ENCODE measurements around the gene ARL4A. TPM values are rescaled to one million over a fixed set of nuclear protein-coding genes. Genes with fewer than 3 reads are reported as not detected.
"Not testable (repeated sequence)": the region's sequence is repeated elsewhere in the genome, so short reads cannot be mapped to it uniquely, and the experiment has no call there.

ARL4A gene
- total and polyA plus RNA-seq, 7 experiments from 2014 or later: 5.5 to 97.4 (median 18.9) TPM

GRCh38 chr7:12687718-12688171, 312 bp downstream of the ARL4A start:
- intact Hi-C loops (cut with micrococcal nuclease): loop anchor here (1.0 to 10.0 kb wide), 11 partner anchors 25 to 1743 kb away; partner anchors contain the start of gene TMEM106B (in 1 of the 2)
- Mint-ChIP-seq H3K36me3 (peaks cover 0 to 6% (median 0%) of the 10 kb centered on the region in 5 donors), H3K27ac (peak overlapping the region; percentile 83 to 98 (median 96)), H3K4me1 (peaks cover 8 to 39% (median 25%) of the 10 kb centered on the region in 7 donors), H3K27me3 (no peaks in the 10 kb centered on the region), H3K9me3 (no peaks in the 10 kb centered on the region), H3K4me3 (peak overlapping the region; percentile 94 to 100 (median 96))
- Histone ChIP-seq H3K27me3 (ENCODE audit: control insufficient read depth in 2 of 2, insufficient read depth in 2 of 2, low read length in 2 of 2) (no peaks in the 10 kb centered on the region), H3K4me1 (ENCODE audit: control insufficient read depth in 2 of 2, insufficient read depth in 2 of 2, low read length in 2 of 2) (peaks cover 5 to 14% of the 10 kb centered on the region in 2 donors), H3K4me3 (ENCODE audit: low read length) (peak overlapping the region; percentile 76), H3K27ac (ENCODE audit: low read depth, low read length) (peak overlapping the region; percentile 95), H3K36me3 (ENCODE audit: control insufficient read depth in 2 of 3, insufficient read depth in 3 of 3, low read length in 3 of 3) (peaks cover 0 to 6% (median 0%) of the 10 kb centered on the region in 3 experiments), H3K9me3 (ENCODE audit: control insufficient read depth in 2 of 3, low read length in 3 of 3) (no peaks in the 10 kb centered on the region)
- POLR2A ChIA-PET: interaction anchor here (1.1 kb wide), 1 partner anchor 40 kb away, joined by 3 read pairs; no protein-coding TSS in a partner anchor
- CTCF ChIA-PET: interaction anchor here (0.7 to 2.6 kb wide), 4 partner anchors 44 to 1771 kb away, joined by 3 to 7 read pairs (median 4); no protein-coding TSS in a partner anchor
- DNase-seq (no peak), ATAC-seq (no peak)

GRCh38 chr7:12688485-12689170, 1.2 kb downstream of the ARL4A start:
- Mint-ChIP-seq H3K4me3 (peak overlapping the region; percentile 5 to 97 (median 94)), H3K4me1 (peaks cover 13 to 45% (median 29%) of the 10 kb centered on the region in 7 donors), H3K27ac (peak overlapping the region in 2 of 9 donors; percentile 86 to 96)
- H3K9me3 Mint-ChIP-seq; H3K9me3 ChIP-seq (ENCODE audit: control insufficient read depth in 2 of 3, low read length in 3 of 3); ATAC-seq; DNase-seq; H3K27me3 Mint-ChIP-seq; POLR2A ChIA-PET; H3K4me3 ChIP-seq (ENCODE audit: low read length); H3K36me3 Mint-ChIP-seq; H3K27ac ChIP-seq (ENCODE audit: low read depth, low read length); H3K36me3 ChIP-seq (ENCODE audit: control insufficient read depth in 2 of 3, insufficient read depth in 3 of 3, low read length in 3 of 3); CTCF ChIA-PET; H3K27me3 ChIP-seq (ENCODE audit: control insufficient read depth in 2 of 2, insufficient read depth in 2 of 2, low read length in 2 of 2): not testable (repeated sequence)
- intact Hi-C loops (cut with micrococcal nuclease): loop anchor here (5.0 to 10.0 kb wide), 4 partner anchors 429 to 1744 kb away; a partner anchor contains a TSS
- peaks cover 5 to 14% of the 10 kb centered on the region in 2 donors for H3K4me1 ChIP-seq (ENCODE audit: control insufficient read depth in 2 of 2, insufficient read depth in 2 of 2, low read length in 2 of 2)

GRCh38 chr7:12689451-12689850, 2.0 kb downstream of the ARL4A start:
- peaks cover 5 to 14% of the 10 kb centered on the region in 2 donors for H3K4me1 ChIP-seq (ENCODE audit: control insufficient read depth in 2 of 2, insufficient read depth in 2 of 2, low read length in 2 of 2)
- ChIA-PET POLR2A (no interaction called here), CTCF (no interaction called here)
- Mint-ChIP-seq H3K4me1 (peaks cover 13 to 47% (median 29%) of the 10 kb centered on the region in 7 donors), H3K36me3 (peaks cover 0 to 10% (median 0%) of the 10 kb centered on the region in 5 donors), H3K4me3 (peak overlapping the region in 2 of 10 donors; percentile 29 to 49), H3K9me3 (no peaks in the 10 kb centered on the region), H3K27ac (no peak overlapping the region), H3K27me3 (no peaks in the 10 kb centered on the region)
- no peak overlapping the region for H3K27ac ChIP-seq (ENCODE audit: low read depth, low read length)
- no peak overlapping the region for H3K4me3 ChIP-seq (ENCODE audit: low read length)
- ATAC-seq: no peak
- no peaks in the 10 kb centered on the region for H3K9me3 ChIP-seq (ENCODE audit: control insufficient read depth in 2 of 3, low read length in 3 of 3)
- intact Hi-C loops (cut with micrococcal nuclease): loop anchor here (5.0 to 10.0 kb wide), 4 partner anchors 428 to 1745 kb away; a partner anchor contains a TSS
- peaks cover 0 to 6% (median 0%) of the 10 kb centered on the region in 3 experiments for H3K36me3 ChIP-seq (ENCODE audit: control insufficient read depth in 2 of 3, insufficient read depth in 3 of 3, low read length in 3 of 3)
- DNase-seq: no peak
- no peaks in the 10 kb centered on the region for H3K27me3 ChIP-seq (ENCODE audit: control insufficient read depth in 2 of 2, insufficient read depth in 2 of 2, low read length in 2 of 2)

- POLR2A ChIA-PET: interaction anchor here (0.6 to 0.7 kb wide), 2 partner anchors 24 to 56 kb away, joined by 3 read pairs; no protein-coding TSS in a partner anchor
Measured at GRCh38 chr7:12690041-12690878, 2.8 kb downstream of the ARL4A start.

GRCh38 chr7:12691388-12691787, 4.0 kb downstream of the ARL4A start:
- H3K36me3 Mint-ChIP-seq; H3K4me3 ChIP-seq (ENCODE audit: low read length); ATAC-seq; H3K4me1 ChIP-seq (ENCODE audit: control insufficient read depth in 2 of 2, insufficient read depth in 2 of 2, low read length in 2 of 2); H3K4me3 Mint-ChIP-seq; H3K27ac ChIP-seq (ENCODE audit: low read depth, low read length); H3K27ac Mint-ChIP-seq; H3K27me3 ChIP-seq (ENCODE audit: control insufficient read depth in 2 of 2, insufficient read depth in 2 of 2, low read length in 2 of 2); H3K27me3 Mint-ChIP-seq; H3K9me3 ChIP-seq (ENCODE audit: control insufficient read depth in 2 of 3, low read length in 3 of 3); DNase-seq; POLR2A ChIA-PET; H3K36me3 ChIP-seq (ENCODE audit: control insufficient read depth in 2 of 3, insufficient read depth in 3 of 3, low read length in 3 of 3); H3K9me3 Mint-ChIP-seq; intact Hi-C loops (cut with micrococcal nuclease): not testable (repeated sequence)
- CTCF ChIA-PET: interaction anchor here (0.7 to 1.5 kb wide), 2 partner anchors 51 to 571 kb away, joined by 5 to 8 read pairs; no protein-coding TSS in a partner anchor
- H3K4me1 Mint-ChIP-seq: peaks cover 13 to 49% (median 22%) of the 10 kb centered on the region in 7 donors

More at GRCh38 chr7:12690041-12690878, 2.8 kb downstream of the ARL4A start:
- H3K4me3 ChIP-seq (ENCODE audit: low read length): no peak overlapping the region
- peaks cover 0 to 6% (median 0%) of the 10 kb centered on the region in 3 experiments for H3K36me3 ChIP-seq (ENCODE audit: control insufficient read depth in 2 of 3, insufficient read depth in 3 of 3, low read length in 3 of 3)
- intact Hi-C loops (cut with micrococcal nuclease): no loop called here
- H3K27ac Mint-ChIP-seq: peak overlapping the region in 1 of 9 donors; percentile 20
- H3K4me3 Mint-ChIP-seq: no peak overlapping the region
- DNase-seq (no peak), ATAC-seq (no peak)
- no peaks in the 10 kb centered on the region for H3K27me3 ChIP-seq (ENCODE audit: control insufficient read depth in 2 of 2, insufficient read depth in 2 of 2, low read length in 2 of 2)
- no peaks in the 10 kb centered on the region for H3K9me3 Mint-ChIP-seq
- H3K36me3 Mint-ChIP-seq: peaks cover 0 to 10% (median 0%) of the 10 kb centered on the region in 5 donors
- H3K9me3 ChIP-seq (ENCODE audit: control insufficient read depth in 2 of 3, low read length in 3 of 3): no peaks in the 10 kb centered on the region
- H3K4me1 ChIP-seq (ENCODE audit: control insufficient read depth in 2 of 2, insufficient read depth in 2 of 2, low read length in 2 of 2): peaks cover 5 to 14% of the 10 kb centered on the region in 2 donors
- CTCF ChIA-PET: interaction anchor here (0.6 to 1.5 kb wide), 5 partner anchors 49 to 1058 kb away, joined by 3 to 8 read pairs (median 5); no protein-coding TSS in a partner anchor
- no peaks in the 10 kb centered on the region for H3K27me3 Mint-ChIP-seq
- H3K27ac ChIP-seq (ENCODE audit: low read depth, low read length): no peak overlapping the region
- H3K4me1 Mint-ChIP-seq: peaks cover 13 to 51% (median 29%) of the 10 kb centered on the region in 7 donors

- Mint-ChIP-seq H3K4me3 (no peak overlapping the region), H3K36me3 (peaks cover 0 to 10% (median 0%) of the 10 kb centered on the region in 5 donors), H3K4me1 (peaks cover 13 to 51% (median 22%) of the 10 kb centered on the region in 7 donors), H3K27me3 (no peaks in the 10 kb centered on the region), H3K27ac (no peak overlapping the region), H3K9me3 (peaks cover 0 to 2% (median 0%) of the 10 kb centered on the region in 11 donors)
- ATAC-seq (no peak), DNase-seq (no peak)
- no peak overlapping the region for H3K27ac ChIP-seq (ENCODE audit: low read depth, low read length)
- peaks cover 5 to 7% of the 10 kb centered on the region in 2 donors for H3K4me1 ChIP-seq (ENCODE audit: control insufficient read depth in 2 of 2, insufficient read depth in 2 of 2, low read length in 2 of 2)
- POLR2A ChIA-PET: interaction anchor here (0.5 kb wide), 1 partner anchor 9 kb away, joined by 3 read pairs; no protein-coding TSS in a partner anchor
- peaks cover 0 to 3% (median 0%) of the 10 kb centered on the region in 3 experiments for H3K36me3 ChIP-seq (ENCODE audit: control insufficient read depth in 2 of 3, insufficient read depth in 3 of 3, low read length in 3 of 3)
- no peaks in the 10 kb centered on the region for H3K9me3 ChIP-seq (ENCODE audit: control insufficient read depth in 2 of 3, low read length in 3 of 3)
- no peaks in the 10 kb centered on the region for H3K27me3 ChIP-seq (ENCODE audit: control insufficient read depth in 2 of 2, insufficient read depth in 2 of 2, low read length in 2 of 2)
- intact Hi-C loops (cut with micrococcal nuclease): no loop called here
- H3K4me3 ChIP-seq (ENCODE audit: low read length): no peak overlapping the region
- CTCF ChIA-PET: interaction anchor here (1.5 kb wide), 1 partner anchor 571 kb away, joined by 5 read pairs; no protein-coding TSS in a partner anchor
Measured at GRCh38 chr7:12692035-12692434, 4.6 kb downstream of the ARL4A start.
